HG03064 (cell line): ENCODE measurements around the gene MARCKSL1.
"Not testable (repeated sequence)": the region's sequence is repeated elsewhere in the genome, so short reads cannot be mapped to it uniquely, and the experiment has no call there.

ENCODE experiments used
- ATAC-seq: cut with Tn5 transposase; IDR thresholded peaks from one replicate; pipeline ENCODE4 v1.9.1; 2021; ENCODE audit warnings: low read depth; ENCODE audit not compliant: unreplicated experiment

The MARCKSL1 gene

GRCh38 chr1:32334274-32334861, 1.7 kb downstream of the MARCKSL1 start:
- no peak for ATAC-seq

DNA sequence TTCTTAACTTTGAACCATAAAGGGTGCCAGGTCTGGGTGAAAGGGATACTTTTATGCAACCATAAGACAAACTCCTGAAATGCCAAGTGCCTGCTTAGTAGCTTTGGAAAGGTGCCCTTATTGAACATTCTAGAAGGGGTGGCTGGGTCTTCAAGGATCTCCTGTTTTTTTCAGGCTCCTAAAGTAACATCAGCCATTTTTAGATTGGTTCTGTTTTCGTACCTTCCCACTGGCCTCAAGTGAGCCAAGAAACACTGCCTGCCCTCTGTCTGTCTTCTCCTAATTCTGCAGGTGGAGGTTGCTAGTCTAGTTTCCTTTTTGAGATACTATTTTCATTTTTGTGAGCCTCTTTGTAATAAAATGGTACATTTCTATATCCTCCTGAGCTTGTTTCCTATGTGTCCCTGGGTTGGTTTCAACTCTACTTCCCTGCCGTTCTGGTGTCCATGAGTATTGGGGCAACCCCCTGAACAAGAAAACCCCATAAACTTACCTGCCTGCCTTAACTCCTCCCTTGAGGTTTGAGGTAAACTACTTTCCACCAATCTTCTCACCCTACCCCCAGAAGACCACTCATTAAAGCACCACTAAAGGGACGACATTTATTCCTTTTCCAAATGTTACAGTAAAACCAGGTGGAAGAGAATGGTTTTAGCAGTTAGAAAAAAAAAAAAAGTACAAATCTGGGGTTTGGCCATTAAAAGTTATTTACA, 2.6 kb downstream of the MARCKSL1 start:
- ATAC-seq, result no peak

GRCh38 chr1:32332290-32333079, 3.5 kb downstream of the MARCKSL1 start:
- ATAC-seq, result no peak

GRCh38 chr1:32331549-32331948, 4.5 kb downstream of the MARCKSL1 start:
- ATAC-seq, result no peak

DNA sequence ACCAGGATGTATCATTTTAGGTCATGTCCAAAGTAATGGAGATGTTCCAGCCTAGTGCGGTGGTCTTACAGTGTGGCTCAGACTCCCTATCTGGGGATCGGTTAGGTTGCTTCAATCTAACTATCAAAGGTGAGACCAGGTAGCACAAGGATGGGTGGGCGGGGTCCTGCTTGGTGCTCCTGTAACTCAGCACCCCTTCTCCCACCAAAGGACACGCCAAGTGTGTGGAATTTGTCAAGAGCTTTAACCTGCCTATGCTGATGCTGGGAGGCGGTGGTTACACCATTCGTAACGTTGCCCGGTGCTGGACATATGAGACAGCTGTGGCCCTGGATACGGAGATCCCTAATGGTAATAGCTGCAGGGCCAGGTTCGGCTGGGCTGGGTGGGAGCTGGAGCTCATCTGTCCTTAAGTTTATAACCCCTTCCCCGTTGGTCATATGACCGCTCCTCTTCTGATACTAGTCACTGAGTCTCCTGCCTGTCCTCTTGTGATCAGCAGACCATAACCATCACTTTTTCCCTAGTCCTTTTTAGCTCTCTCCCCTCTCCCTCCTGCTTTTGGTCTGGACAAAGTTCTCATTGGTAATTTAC, 5.4 kb downstream of the MARCKSL1 start:
- ATAC-seq, result no peak

GRCh38 chr1:32329931-32330466, 6.0 kb downstream of the MARCKSL1 start:
- no peak for ATAC-seq

GRCh38 chr1:32327204-32327603, 8.8 kb downstream of the MARCKSL1 start:
- ATAC-seq, result no peak

DNA sequence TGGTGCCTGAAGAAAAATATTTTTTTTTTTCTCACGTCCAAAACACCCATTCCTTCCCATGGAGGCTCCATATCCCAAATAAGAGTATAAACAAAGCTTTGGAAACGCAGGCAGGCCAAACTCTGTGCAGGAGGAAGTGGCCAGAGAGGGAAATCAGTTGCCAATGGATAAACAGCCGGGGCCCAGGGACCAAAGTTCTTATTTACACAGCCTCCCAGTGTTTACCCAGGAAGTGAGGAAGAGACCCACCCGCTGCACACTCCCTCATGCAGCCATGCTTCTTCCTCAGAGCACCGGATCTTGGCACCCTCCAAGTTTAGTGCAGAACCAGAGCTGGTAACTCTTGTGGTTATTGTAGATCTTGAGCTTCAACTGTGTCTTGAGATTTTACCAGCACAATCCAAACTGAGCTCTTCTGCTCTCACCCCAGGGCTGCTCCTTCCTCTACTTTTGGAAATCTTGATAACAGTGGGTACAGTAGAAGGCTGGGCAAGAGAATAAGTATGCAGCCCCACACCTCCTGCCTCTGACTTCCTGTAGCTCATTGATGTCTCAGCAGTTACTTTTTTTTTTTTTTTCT, 14.2 kb downstream of the MARCKSL1 start:
- no peak for ATAC-seq

GRCh38 chr1:32318127-32318869, 17.7 kb downstream of the MARCKSL1 start:
- no peak for ATAC-seq

GRCh38 chr1:32316903-32317277, 19.1 kb downstream of the MARCKSL1 start:
- ATAC-seq, result no peak

- ATAC-seq, result no peak
Measured at GRCh38 chr1:32311709-32312393, 24.2 kb downstream of the MARCKSL1 start.

- no peak for ATAC-seq
Measured at GRCh38 chr1:32309960-32310359, 26.1 kb downstream of the MARCKSL1 start.

DNA sequence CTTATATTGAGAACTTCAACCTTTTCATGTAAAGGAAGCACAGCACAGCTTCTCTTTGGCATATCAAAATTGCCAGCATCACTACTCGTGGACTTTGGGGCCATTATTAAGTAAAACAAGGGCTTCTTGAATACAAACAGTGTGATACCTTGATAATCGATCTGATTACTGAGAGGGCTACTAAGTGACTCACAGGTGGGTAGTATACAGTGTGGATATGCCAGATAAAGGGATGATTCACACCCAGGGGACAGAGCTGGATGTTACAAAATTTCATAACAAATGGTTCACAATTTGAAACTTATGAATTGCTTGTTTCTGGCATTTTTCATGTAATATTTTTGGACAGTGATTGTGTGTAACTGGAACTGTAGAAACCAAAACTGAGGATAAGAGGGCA, 28.7 kb downstream of the MARCKSL1 start:
- no peak for ATAC-seq

GRCh38 chr1:32305310-32305709, 30.7 kb downstream of the MARCKSL1 start:
- no peak for ATAC-seq

GRCh38 chr1:32303997-32304622, 31.9 kb downstream of the MARCKSL1 start:
- no peak for ATAC-seq

- ATAC-seq, result no peak
Measured at GRCh38 chr1:32303358-32303757, 32.7 kb downstream of the MARCKSL1 start.

DNA sequence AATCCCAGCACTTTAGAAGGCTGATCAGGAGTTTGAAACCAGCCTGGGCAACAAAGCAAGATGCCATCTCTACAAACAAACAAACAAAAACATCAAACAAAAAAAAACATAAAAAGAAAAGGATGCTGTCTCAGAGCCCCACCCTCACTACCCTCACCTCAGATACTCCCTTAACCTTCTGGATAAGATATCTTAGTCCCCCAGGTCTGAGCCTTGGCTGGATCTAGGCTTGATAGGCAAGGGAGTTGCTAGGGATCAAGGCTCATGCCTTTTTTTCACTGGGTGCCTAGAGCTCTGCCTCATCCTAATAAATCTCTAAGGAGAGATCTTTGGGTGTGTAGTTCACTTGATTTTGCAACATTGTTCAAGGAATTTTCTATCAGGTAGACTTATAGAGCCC, 36.7 kb downstream of the MARCKSL1 start:
- ATAC-seq, result no peak

DNA sequence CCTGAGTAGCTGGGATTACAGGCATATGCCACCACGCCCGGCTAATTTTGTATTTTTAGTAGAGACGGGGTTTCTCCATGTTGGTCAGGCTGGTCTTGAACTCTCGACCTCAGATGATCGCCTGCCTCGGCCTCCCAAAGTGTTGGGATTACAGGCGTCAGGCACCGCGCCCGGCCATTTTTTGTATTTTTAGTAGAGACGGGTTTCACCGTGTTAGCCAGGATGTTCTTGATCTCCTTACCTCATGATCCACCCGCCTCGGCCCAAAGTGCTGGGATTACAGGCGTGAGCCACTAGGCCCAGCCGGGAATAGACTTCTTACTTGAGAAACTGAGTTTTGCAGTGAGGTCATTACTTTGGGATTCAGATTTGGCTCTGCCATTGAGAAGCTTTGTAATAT, 37.8 kb downstream of the MARCKSL1 start:
- not testable (repeated sequence) for ATAC-seq
